K562 (cell line): ENCODE data around the gene TIMM23. TPM values are rescaled to one million over a fixed set of nuclear protein-coding genes. Genes with fewer than 3 reads are reported as not detected.

Experiments used
- ATF3 ChIP-seq, 2 experiments: fragments of 450-650 bp in 1 of 2; sonication (generic) in 1 of 2; formaldehyde crosslinking in 1 of 2; IDR thresholded peaks in 1 of 2; conservative IDR thresholded peaks in 1 of 2; 2 replicates each; pipeline versions ENCODE4 v1.6.1 to v1.8.1; 2016 to 2023; ENCODE audit warnings: mild to moderate bottlenecking in 2 of 2, moderate library complexity in 2 of 2, inconsistent platforms in 1 of 2, missing genetic modification reagents in 1 of 2
- CC2D1A ChIP-seq: fragments of 450-650 bp; IDR thresholded peaks from 2 replicates; pipeline ENCODE4 v1.6.1; 2017; ENCODE audit warnings: mild to moderate bottlenecking
- CTBP1 ChIP-seq: fragments of 450-650 bp; IDR thresholded peaks from 2 replicates; pipeline ENCODE4 v1.6.1; 2016; ENCODE audit warnings: borderline replicate concordance
- ELF1 ChIP-seq: fragments of 200-800 bp; sonication (Bioruptor generic); IDR thresholded peaks from 2 replicates; pipeline ENCODE4 v1.6.1; 2016; ENCODE audit warnings: missing genetic modification characterization, missing compliant biosample characterization
- HDAC2 ChIP-seq: fragments of 450-650 bp; IDR thresholded peaks from 2 replicates; pipeline ENCODE4 v1.6.1; 2016; ENCODE audit warnings: mild to moderate bottlenecking
- HNRNPH1 ChIP-seq: fragments of 200-400 bp; formaldehyde crosslinking; optimal IDR thresholded peaks from 2 replicates; pipeline ENCODE3; 2017; ENCODE audit warnings: low read depth, mild to moderate bottlenecking, low read length, moderate library complexity
- MECOM ChIP-seq: fragments of 250-450 bp; sonication (Bioruptor Pico); IDR thresholded peaks from 2 replicates; pipeline ENCODE4 v1.8.0; 2022; ENCODE audit warnings: inconsistent platforms
- MTA2 ChIP-seq: fragments of 450-650 bp; IDR thresholded peaks from 2 replicates; pipeline ENCODE4 v1.6.1; 2016; ENCODE audit warnings: low read depth
- RCOR1 ChIP-seq, 2 experiments: IDR thresholded peaks; 2 replicates each; pipeline ENCODE4 v1.6.1; 2012; ENCODE audit warnings: low read depth in 2 of 2, low read length in 2 of 2, borderline replicate concordance in 1 of 2, improper control_type of control experiment in 1 of 2
- REST ChIP-seq, 2 experiments: fragments of 450-650 bp; formaldehyde crosslinking in 1 of 2; IDR thresholded peaks; 2 replicates each; pipeline versions ENCODE4 v1.4.0 to v1.6.1; 2014 to 2020; ENCODE audit warnings: mild to moderate bottlenecking in 2 of 2, borderline replicate concordance in 1 of 2, low read depth in 1 of 2
- TCF7L2 ChIP-seq: fragments of 150-350 bp; IDR thresholded peaks from 2 replicates; pipeline ENCODE4 v1.6.1; 2016; ENCODE audit warnings: low read depth, mild to moderate bottlenecking, low read length, moderate library complexity
- ZNF707 ChIP-seq: fragments of 250-450 bp; sonication (Bioruptor Pico); conservative IDR thresholded peaks from 2 replicates; pipeline ENCODE4 v1.8.0; 2022; ENCODE audit warnings: inconsistent platforms, mild to moderate bottlenecking, moderate library complexity
- ZNF717 ChIP-seq: fragments of 250-450 bp; sonication (Bioruptor Pico); IDR thresholded peaks from 2 replicates; pipeline ENCODE4 v1.5.0; 2021
- polyA plus RNA-seq, 8 experiments: library from polyadenylated mRNA; depleted of rRNA in 4 of 8; stranded (reverse) in 5 of 8; unstranded in 3 of 8; fragments of >200 nt; fragmentation: Nextera tagmentation in 2 of 8; fragmentation: Illumina TruSeq in 1 of 8; extraction: Ambion mirVana in 2 of 8; extraction: Trizol in 1 of 8; gene quantifications; 2 replicates each; pipeline versions ENCODE4 v1.2.1 to v1.2.3, GENCODE V29; 2011 to 2014; ENCODE audit warnings: inconsistent platforms in 1 of 8, missing spikeins in 1 of 8
- total RNA-seq, 7 experiments: library from RNA; depleted of rRNA in 6 of 7; stranded (reverse); fragments of >200 nt in 6 of 7; fragmentation: Illumina TruSeq in 2 of 7; extraction: Trizol in 2 of 7; gene quantifications; 2 replicates each; pipeline versions ENCODE4 v1.2.1 to v1.2.3, GENCODE V29; 2011 to 2021; ENCODE audit warnings: low replicate concordance in 1 of 7
- TF ChIP-seq, protein P1 (sequence below): sonication (generic); formaldehyde crosslinking; IDR thresholded peaks from 2 replicates; pipeline ENCODE4 v1.8.0; 2022; ENCODE audit warnings: mild to moderate bottlenecking, missing genetic modification reagents
- TF ChIP-seq, protein P2 (sequence below): sonication (generic); formaldehyde crosslinking; IDR thresholded peaks from 2 replicates; pipeline ENCODE4 v1.8.0; 2022; ENCODE audit warnings: mild to moderate bottlenecking, low read depth, missing genetic modification reagents

The TIMM23 gene
- total and polyA plus RNA-seq, 9 of the 15 experiments (the other 6 are each of a cell fraction or from before 2014, with no cell fraction given) = 148 to 280 (median 183) TPM

- TF ChIP-seq RCOR1 (IDR thresholded peaks at IDR 0.05; ENCODE audit: borderline replicate concordance in 1 of 2, low read depth in 2 of 2, low read length in 2 of 2) (peak in 1 of 2 experiments; percentile 83; a peak in 2 of 4 replicates), MECOM (CRISPR knock-in tag) (peak; percentile 49; the same call in 1 of the 2 replicates), CC2D1A (0 out of 2 replicates have a peak, but pooled peaks have one; percentile 22), ELF1 (tag) (no peak), MTA2 (peak; percentile 85), TCF7L2 (no peak), CTBP1 (peak; percentile 29; the same call in 1 of the 2 replicates), ATF3 (IDR thresholded peaks at IDR 0.05) (peak; percentile 31; the same call in 1 of the 2 replicates), ATF3 (CRISPR knock-in tag; conservative IDR thresholded peaks at IDR 0.05) (no peak), REST (IDR thresholded peaks at IDR 0.05; ENCODE audit: borderline replicate concordance) (peak; percentile 6; the same call in 1 of the 2 replicates), REST (CRISPR knock-in tag; IDR thresholded peaks at IDR 0.05; ENCODE audit: low read depth) (no peak), HNRNPH1 (no peak), ZNF717 (CRISPR knock-in tag) (no peak), ZNF707 (no peak), HDAC2 (peak; percentile 58; the same call in 1 of the 2 replicates)
- TF ChIP-seq, protein P1, sequence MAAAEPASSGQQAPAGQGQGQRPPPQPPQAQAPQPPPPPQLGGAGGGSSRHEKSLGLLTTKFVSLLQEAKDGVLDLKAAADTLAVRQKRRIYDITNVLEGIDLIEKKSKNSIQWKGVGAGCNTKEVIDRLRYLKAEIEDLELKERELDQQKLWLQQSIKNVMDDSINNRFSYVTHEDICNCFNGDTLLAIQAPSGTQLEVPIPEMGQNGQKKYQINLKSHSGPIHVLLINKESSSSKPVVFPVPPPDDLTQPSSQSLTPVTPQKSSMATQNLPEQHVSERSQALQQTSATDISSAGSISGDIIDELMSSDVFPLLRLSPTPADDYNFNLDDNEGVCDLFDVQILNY (CRISPR knock-in tag) = no peak
- TF ChIP-seq, protein P2, sequence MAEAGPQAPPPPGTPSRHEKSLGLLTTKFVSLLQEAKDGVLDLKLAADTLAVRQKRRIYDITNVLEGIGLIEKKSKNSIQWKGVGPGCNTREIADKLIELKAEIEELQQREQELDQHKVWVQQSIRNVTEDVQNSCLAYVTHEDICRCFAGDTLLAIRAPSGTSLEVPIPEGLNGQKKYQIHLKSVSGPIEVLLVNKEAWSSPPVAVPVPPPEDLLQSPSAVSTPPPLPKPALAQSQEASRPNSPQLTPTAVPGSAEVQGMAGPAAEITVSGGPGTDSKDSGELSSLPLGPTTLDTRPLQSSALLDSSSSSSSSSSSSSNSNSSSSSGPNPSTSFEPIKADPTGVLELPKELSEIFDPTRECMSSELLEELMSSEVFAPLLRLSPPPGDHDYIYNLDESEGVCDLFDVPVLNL (CRISPR knock-in tag) = no peak
Measured at GRCh38 chr10:46018453-46019176, 46.3 kb downstream of the TIMM23 start (continued).
